Superior temporal gyrus (tissue), 1 donor: ENCODE results near the gene ENTREP3.
A peak's percentile ranks its signal among the peaks of the same experiment; 100 is the strongest.

Source experiments
- DNase-seq: peaks from one replicate; pipeline ENCODE4 v3.0.0-alpha.2; 2016; ENCODE audit errors: extremely low spot score

Gene ENTREP3

DNA sequence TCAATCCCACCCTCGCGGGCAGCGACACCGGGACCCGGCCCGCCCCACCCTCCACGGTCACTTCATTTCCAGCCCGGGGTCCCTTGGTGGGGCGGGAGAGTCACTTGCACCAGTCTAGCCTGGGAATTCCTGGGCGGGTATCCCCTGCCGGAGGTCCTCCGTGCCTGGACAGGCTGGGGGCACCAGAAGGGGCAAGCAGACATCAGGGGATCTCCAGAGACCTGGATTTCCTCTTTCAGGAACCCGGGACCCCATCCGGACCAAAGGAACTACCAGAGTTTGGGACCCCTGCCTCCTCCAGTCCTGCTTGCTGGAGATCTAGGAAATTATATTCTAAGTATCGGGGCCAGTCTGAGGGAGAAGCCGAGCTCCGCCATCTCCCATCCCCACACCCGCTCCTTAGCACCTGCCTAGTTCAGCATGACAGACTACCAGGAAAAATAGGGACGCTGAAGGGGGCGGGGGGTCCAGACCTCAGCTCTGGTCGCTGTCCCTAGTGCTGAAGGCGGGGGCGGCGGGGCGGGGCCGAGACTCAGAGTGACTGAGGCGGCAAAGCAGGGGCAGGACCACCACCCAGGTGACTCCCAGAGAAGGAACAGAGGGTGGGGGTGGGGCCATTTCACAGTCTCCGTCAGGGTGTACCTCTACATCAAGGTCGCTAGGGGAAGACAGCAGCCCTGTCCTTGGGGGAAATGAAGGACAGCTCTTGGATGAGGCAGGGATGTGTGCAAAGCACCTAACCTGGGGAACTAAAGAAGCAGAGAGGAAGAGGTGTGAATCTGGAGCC is 22.8 kb upstream of the ENTREP3 start:
- DNase-seq = peak; percentile 34

- peak; percentile 98 for DNase-seq
Observed at GRCh38 chr1:155277070-155277901, 22.0 kb upstream of the ENTREP3 start, which contains the start of gene HCN3. TSS of gene HCN3 (plus strand) at chr1:155277463. CDS start at chr1:155277591, 128 bp downstream.

DNA sequence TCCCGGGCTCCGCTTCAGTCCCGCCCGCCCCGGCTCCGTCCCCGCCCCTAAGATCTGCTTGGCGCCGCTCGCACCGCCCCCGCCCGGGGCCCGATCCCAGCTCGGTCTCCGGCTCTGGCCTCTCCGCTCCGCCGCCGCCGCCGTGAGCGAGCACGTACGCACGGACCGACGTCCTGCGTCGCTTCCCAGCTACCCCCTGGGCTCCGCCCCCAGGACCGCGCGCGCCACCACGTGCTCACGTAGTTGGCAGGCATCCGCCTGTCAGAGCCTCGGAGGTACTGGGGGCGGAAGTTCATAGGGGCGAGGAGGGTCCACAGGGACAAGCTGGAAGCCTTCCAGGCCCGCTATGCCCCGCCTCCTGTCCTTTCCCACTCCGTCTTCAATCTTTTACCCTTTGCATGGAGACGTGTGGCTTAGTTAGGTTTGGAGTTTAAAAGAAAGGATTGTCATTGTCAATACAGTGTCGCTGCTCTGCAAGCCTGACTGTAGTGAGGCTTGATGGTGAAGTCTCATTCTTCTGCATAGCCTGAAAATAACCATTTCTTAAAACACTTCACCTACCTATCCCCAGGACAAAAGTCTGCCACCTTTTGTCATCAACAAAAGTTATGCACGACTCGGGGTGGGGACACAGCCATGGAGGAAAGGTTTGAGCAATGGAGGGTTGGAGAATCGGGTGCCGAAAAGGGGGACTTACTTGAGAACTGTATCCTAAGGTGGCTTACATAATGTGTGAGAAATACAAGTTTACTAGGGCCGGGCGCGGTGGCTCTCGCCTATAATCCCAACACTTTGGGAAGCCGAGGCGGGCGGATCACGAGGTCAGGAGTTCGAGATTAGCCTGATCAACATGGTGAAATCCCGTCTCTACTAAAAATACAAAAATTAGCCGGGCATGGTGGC is 18.3 kb upstream of the ENTREP3 start, which contains the start of gene CLK2:
Gene CLK2 (minus strand): TSS at position 162 of the 903 bp plus-strand sequence. CDS start 2,527 bp downstream, outside the sequence.
- DNase-seq = peak; percentile 94

DNA sequence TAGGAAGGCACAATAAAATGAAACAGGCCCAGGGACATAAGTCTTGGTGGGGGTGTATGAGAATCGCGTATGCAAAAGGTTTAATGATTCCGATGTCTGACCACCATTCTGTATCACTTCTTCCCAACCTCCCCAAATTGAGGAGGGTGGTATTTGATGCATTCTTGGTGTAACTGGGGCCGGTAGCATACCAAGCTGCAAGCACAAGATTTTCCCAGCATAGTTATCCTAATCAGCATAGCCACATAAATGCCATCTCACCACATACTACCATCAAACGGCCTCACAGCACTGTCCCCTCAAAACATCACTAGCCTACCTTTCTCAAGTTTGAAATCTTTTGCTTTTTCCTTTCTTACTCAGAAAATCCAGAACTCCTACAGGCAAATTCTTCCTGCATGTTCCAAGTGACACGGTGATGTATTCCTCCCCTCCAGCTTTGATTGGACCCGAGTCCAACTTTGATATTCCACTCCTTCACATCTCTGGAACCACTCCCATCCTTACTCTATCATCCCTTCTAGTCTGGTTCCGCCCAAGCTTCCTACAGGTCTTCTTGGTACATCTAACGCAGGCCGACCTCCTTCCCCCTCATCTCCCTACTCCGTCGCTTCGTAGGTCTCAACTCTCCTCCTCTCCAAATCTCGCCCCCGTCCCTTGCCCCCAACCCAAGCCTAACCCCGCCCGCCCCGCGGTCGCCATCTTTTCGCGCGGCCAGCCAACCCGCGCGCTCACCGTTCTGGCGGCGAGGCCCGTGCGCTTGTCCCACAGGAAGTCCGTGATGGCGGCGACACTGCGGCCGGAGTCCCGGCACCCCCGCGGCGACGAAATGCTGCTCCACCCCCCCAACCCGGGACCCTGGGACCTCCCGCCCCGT is 17.4 kb upstream of the ENTREP3 start:
- DNase-seq = peak; percentile 38

DNA sequence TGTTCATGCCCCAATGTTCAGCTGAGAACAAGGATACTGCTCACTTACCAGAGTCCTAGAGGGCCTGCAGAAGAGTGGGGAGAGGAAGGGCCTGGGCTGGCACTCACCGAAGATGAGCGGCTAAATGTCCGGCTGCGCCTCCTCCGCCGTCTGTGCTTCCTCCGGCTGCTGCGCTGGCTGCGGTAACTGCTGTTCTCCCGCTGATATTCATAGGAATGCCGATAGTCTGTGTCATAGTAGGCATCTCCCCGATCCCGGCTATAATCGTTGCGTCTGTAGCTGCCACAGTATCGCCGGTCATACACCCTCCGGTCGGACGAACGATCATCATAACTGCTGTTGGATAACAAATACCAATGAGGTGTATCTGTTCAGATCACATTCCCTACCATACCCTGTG is 14.1 kb upstream of the ENTREP3 start:
- DNase-seq = no peak

DNA sequence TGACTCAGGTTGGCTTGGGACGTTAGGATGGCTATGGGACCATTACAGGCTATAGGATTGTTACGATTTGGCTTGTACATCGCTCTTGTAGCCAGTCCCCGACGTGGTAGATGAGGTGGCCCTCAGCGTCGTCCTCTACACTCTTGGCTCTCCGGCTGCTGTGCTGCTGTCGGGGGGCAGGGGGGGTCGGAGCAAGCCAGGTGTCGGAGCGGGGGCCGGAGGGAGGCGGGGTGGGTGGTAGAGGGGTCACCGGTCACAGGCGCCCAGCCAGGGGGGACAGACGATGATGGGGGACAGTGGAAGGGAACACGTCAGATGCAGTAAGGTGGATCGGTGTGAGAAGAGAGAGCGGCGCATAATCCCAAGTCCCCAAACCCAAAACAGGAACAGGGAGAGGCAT is 13.3 kb upstream of the ENTREP3 start:
- DNase-seq = no peak

GRCh38 chr1:155267373-155267772 is 12.1 kb upstream of the ENTREP3 start:
- DNase-seq = no peak

- DNase-seq = no peak
Observed at GRCh38 chr1:155266553-155266952, 11.3 kb upstream of the ENTREP3 start.

- no peak for DNase-seq
Observed at GRCh38 chr1:155263067-155263466, 7.8 kb upstream of the ENTREP3 start.

DNA sequence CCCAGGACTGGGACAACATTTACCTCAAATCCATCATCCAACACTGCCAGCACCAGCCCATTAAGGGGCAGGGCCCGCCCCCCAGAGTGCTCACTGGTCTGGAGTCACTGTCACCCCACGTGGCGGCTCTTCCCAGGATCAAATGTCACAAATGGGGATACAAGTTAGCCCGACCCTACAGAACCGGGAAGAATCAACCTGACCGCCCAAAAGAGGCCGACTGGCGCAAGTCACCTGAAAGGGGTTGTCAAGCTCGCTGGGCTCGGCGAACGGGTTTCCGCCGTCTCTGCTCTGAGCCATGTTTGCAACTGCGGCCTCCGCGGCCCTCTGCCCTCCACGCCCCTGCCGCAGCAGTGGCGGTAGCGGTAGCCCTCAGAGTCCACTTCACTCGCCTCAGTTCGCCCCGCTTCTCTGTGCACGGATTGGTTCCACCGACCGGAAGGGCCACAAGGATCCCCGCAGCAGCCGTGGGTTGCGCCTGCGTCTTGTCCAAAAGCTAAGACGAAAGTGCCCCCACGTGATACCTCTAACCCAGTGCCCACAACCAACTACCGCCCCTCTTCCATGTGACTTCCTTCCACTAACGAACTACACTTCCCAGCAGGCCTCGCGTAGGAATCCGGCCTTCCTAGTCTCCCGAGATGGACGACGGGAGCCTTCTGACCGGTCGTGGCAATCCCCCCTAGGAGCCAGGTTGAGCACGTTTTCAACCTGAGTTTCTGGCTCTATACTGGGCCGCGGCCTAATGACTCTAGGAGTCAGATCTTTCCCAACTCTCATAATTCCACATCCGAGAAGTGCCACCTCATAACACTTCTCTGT is 6.8 kb upstream of the ENTREP3 start, which contains the start of gene SCAMP3:
Gene SCAMP3 (minus strand): TSS at position 509 of the 822 bp plus-strand sequence. CDS start 209 bp downstream, at position 300.
- DNase-seq = peak; percentile 100

DNA sequence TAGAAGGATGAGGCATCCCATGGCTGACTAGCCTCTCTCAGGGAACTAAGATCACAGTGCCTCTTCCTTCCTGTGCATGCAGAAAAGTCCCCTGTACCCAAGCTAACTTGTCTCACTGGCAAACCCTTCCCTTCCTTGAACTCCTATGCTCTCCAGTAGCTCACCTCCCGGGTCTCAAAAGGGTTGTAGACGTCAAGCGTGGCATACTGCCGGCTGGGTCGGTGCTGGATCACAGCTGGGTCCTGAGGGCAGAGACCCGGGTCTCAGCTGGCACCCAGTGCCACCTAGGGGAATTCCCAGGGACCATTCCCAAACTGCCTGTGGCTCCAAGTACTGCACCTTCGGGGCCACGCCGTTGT is 6.2 kb upstream of the ENTREP3 start:
- DNase-seq = no peak

DNA sequence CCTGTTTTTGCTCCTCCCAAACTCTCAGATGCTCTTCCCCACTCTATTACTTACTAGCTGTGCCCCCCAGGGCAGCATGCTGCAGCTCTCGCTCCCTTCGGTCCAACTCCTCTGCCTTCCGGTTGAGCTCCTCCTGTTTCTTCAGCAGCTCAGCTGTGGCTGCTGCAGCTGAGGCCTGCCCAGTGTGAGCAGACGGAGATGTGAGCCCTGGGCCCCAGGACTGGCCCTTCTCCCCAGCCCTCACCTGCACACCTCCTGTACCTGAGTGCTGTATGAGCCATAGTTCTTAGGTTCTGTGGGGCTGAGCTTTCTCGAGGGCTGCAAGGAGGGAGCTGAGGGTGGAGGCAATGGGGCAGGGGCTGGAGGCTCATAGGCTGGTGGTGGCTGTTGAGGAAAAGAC is 5.0 kb upstream of the ENTREP3 start:
- no peak for DNase-seq

DNA sequence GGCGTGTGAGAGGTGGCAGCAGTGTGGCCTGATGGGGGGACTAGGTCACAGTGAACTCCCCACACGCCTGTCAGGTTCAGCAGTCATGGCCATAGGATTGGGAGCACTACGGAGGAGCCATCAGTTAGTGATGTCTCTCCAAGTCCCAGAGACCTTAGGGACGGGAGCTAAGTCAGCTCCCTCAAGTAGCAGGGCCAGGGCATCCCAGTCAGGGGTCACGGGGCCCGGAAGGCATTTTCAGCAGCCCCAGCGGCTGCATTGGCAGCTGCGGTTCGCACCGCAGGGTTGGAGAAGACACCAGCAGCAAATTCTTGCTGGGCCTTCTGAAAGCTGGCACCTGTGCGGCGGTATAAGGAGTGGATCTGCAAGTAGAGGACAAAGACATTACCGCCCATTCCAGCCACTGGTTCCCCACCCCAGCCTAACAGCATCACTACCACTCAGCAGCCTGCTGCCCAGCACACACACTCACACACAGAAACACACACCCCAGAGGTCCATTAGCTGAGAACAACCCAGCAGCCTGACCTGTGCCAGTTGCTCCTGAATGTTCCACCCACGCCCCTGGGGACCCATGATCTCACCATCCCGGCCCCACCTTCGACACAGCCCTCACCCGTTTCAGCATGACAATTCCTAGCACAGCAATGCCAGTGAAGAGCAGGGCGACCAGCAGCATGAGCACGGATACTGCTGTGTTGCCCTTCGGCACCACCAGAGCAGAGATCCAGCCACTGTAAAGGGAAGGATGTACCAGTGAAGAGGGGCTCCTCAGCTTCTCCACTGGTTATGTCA is 972 bp upstream of the ENTREP3 start:
- DNase-seq = no peak

GRCh38 chr1:155254714-155255242 is 505 bp downstream of the ENTREP3 start:
- no peak for DNase-seq

- DNase-seq = no peak
Observed at GRCh38 chr1:155254228-155254713, 1.0 kb downstream of the ENTREP3 start.

GRCh38 chr1:155253797-155254196 is 1.5 kb downstream of the ENTREP3 start:
- no peak for DNase-seq

DNA sequence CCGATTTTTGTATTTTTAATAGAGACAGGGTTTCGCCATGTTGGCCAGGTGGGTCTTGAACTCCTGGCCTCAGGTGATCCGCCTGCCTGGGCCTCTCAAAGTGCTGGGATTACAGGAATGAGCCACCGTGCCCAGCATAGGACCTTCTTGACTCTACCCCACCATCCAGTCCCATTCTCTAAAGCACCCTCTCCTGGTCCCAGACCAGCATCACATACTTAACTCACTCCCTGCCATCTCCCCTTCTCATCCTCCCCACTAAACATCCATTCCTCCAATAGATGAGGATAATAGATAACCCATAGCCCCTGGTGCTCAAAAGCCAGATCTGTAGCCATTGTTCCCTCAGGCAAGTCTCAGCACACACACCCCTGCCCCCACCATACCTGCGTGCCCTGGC is 2.1 kb downstream of the ENTREP3 start:
- no peak for DNase-seq

DNA sequence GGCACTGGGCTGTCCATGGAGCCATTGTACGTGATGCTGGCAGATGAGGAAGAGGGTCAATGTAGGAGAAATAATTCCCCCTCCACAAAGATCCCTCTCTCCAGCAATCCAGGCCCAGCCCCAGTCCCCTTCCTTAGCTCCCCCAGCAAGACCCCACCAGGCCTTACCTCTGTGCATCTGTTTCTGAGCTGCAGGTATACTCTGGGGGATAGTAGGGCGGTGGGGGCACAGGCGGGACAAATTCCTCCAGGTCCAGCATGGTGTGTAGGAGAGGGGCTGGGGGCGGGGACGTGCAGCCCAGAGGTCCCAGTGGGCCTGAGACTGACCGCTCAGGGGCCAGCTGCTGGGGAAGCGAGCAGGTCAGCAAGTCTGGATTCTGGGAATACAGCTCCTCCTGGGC is 3.7 kb downstream of the ENTREP3 start:
- no peak for DNase-seq
